ENCODE measurements around the gene FAM156B.
"Not testable (repeated sequence)": the region's sequence is repeated elsewhere in the genome, so short reads cannot be mapped to it uniquely, and the experiment has no call there.

FAM156B gene, protein sequence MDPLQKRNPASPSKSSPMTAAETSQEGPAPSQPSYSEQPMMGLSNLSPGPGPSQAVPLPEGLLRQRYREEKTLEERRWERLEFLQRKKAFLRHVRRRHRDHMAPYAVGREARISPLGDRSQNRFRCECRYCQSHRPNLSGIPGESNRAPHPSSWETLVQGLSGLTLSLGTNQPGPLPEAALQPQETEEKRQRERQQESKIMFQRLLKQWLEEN

DNA sequence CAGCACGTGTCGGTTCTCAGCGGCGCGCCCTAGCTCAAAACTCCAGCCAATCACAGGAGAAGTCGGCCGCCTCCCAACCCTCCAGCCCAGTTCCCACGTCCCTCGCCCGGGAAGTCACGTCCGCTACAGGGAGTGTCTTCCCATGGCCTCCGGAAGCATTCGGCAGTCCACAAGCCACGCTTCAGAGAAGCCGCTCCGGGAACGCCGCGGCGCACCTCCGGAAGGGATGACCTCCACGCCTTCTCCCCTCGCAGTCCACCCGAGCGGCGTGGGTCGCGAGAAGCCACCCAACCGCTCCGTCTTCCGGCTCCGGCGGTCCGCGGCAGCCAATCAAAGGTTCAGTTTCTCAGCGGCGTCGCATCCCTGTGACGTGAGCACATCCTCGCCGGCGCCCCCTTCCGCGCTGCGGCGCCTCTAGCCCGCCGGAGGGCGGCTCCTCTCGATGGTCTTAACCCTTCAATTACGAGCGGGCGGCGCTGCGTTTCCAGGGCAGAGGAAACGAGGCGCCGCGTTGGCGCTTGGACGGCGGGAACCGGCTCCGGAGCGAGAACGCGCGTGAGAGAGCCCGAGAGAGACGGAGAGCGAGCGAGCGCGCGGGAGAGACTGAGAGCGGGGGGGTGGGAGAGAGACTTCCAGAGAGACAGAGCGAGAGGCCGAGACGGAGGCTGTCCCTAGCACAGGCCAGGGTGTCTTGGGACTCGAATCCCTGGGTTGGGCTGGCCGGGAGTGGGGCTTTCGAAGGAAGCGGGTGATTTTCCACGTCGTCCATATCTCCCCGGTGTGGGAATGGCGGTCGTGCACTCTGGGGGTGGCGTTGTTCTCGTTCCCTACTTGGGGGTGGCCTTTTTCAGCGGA lies at the start of gene FAM156B:
Gene FAM156B (plus strand): TSS at position 476 of the 855 bp plus-strand sequence. CDS start 9,896 bp downstream, outside the sequence.
- DNase-seq (ENCODE audit: low read depth in 2 of 2) = not testable (repeated sequence)

DNA sequence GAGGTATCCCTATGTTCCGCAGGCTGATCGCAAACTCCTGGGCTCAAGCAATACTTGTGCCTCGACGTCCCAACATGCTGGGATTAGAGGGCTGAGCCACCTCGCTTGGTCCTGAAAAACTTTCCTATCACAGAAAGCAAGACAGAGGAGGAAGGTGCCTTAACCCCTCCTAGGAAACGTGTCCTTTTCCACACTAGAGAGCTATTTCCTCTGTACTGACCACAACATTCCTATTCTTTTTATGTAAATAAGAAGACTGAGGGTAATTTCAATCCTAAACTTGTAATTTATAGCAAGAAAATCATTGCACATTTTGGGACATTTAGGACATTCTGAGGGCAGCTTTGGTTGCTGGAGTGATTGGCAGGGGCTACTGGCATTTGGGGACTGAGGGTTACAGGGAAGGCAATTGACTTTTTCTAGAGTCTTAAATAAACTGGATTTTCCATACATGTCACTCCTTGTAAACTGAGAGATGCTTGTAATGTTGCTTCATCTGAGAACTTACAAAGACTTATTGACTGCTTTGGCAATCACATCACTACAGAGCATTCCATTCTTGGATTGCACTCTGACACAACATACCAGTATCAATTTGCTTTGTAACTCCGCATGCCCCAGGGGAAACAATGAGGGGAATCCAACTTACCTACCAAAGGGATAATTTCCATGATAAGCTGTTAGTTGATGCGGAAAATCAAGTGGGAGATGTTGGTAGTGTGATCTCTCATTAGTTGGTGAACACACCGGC lies 44.8 kb upstream of the FAM156B start:
- no peak for DNase-seq (ENCODE audit: low read depth in 2 of 2)

DNA sequence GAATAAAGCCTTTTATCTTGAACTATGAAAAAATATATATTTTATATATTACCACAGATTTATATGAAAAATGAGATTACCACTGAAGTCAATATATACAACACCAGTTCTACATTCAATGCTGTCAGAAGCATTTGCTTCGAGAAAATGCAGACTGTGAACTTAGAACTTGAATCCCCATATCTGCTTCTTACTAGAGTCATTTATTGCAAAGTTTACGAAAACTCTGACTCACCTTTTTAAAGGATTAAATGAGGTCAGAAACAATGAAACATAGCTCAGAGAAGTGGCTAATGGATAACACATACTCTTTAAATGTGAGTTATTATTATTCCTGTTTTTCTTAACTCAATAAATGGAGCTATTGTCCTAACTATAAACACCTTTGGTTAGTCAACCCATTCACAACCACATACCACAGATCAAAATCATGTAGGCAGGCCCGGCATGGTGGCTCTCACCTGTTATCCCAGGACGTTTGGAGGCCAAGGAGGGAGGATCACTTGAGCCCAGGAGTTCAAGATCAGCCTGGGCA lies 40.1 kb upstream of the FAM156B start:
- not testable (repeated sequence) for DNase-seq (ENCODE audit: low read depth in 2 of 2)

DNA sequence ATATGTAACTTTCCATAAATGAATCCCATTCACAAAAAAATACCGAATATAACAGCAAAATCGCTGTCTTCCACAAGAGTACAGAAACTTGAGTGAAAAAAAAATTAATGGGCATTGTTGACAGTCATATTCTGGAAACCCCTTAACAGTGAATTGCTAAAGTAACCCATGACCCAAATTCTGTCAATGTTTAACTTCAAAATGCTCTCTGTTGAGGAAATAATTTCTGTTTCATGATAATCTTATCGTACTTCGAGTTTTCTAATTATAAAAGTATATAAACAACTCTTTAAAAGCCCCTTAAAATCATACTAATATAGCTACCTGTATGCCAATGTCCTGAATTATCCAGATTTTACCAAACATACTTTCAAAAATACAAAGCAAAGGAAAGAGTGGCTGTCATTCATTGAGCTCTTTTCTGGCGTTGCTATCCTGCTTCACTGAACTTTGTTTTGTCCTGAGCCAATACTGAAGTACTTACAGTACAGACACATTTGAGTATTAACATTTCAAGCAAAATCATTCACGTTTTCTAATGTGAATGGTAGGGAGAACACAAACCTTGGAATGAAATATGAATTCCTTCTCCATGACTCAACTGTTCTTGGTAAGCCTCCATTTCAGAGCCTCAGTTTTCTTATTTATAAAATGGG lies 31.7 kb upstream of the FAM156B start:
- DNase-seq (ENCODE audit: low read depth in 2 of 2) = no peak

DNA sequence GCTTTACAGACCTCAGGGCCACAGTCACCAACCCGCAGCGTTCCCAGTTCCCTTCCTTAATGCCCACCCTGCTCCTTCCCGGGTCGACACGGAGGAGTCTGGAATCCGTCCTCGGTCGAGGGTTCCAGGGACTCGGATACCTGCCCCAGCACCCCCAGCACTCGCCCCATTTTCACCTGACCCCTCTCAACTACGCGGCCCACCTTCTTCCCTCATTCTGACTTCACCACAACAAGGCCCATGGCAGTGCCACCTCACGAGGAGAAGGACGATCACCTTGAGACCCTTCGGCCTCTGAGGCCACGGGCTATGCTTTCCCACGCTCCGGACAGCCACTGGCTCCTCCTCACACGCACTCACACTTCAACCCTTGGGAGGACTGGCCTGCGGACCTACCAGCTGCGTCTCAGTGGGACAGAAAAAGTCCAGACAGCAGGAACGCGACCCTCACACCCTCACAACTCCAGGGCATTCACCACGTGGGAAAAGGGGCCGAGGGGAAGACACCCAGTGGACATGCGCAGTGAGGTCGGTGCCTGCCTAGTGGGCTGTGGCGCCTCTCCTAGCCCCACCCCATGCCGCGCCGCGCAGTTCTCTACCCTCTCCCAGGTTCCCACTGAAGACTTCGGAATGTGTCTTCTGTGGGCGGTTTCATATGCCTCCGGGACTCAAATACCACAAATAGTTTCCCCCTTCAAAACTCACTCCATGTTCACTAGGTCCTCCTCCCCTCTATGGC lies 29.4 kb upstream of the FAM156B start, which contains the start of gene XAGE3:
Gene XAGE3 (minus strand): TSS at position 474 of the 739 bp plus-strand sequence. CDS start 950 bp downstream, outside the sequence.
- no peak for DNase-seq (ENCODE audit: low read depth in 2 of 2)

DNA sequence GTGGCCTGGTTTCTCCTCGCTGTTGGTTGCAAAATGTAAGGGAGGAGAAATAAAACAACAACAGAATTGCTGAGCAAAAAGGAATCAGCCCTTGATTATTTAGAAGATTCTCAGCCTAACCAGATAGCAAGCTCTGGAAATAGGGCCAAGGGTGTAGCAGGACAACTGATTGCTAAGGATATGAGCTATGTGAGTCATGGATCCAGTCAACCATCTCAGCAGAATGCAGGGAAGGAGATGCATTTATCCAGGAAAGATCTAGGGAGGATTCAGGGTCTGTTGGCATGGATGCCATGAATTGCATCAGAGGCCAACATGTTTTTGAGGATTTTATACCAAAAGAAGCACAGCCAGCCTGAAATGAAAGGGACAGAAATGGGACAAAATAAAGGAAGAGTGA lies 27.1 kb upstream of the FAM156B start:
- DNase-seq (ENCODE audit: low read depth in 2 of 2) = no peak

DNA sequence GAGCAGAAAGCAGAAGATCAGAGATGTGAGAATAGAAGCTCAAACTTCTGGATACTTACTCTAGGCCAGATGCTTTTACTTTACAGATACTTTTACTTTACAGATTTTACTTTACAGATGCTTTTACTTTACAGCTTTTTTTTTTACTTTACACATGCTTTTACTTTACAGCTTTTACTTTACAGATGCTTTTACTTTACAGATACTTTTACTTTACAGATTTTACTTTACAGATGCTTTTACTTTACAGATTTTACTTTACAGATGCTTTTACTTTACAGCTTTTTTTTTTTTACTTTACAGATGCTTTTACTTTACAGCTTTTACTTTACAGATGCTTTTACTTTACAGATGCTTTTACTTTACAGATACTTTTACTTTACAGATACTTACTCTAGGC lies 23.3 kb upstream of the FAM156B start:
- DNase-seq (ENCODE audit: low read depth in 2 of 2) = not testable (repeated sequence)

GRCh38 chrX:52874661-52875060 lies 22.5 kb upstream of the FAM156B start:
- DNase-seq (ENCODE audit: low read depth in 2 of 2) = no peak

DNA sequence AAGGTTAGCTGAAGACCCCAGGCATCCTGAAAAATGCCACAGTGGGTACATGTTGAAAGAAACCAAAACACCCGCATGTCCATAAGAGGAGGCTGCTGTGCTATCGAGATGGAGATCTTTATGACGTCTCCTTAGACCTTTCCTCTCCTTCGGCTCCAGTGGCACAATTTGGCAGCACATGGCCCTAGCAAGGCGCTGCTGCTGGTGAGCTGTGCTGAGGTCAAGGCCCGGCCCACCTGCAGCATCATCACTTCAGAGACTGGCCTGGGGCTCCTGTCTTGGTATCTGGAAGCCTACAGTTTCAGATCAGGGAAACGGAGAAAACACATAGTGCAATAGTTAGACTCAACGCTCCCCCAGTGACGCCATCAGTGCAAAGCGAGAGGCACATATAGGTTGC lies 21.7 kb upstream of the FAM156B start:
- not testable (repeated sequence) for DNase-seq (ENCODE audit: low read depth in 2 of 2)

DNA sequence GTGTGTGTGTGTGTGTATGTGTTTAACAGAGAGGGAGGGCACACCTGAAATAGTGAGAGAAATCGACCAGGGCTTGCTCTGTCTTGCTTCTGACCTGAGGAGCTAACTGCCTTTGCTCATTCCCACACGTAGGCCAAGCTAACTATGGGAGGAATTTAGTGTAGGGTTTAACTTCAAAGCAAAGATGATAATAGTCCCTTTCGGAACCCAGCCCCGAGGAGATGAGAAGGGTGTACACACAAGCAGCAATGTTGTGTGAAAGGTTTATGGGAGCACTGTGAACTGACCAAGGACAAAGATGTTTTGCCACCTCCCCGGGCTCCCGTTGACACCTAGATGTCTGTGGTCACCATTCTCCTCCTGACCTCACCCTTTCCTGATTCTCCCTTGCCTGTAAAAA lies 20.7 kb upstream of the FAM156B start:
- not testable (repeated sequence) for DNase-seq (ENCODE audit: low read depth in 2 of 2)

DNA sequence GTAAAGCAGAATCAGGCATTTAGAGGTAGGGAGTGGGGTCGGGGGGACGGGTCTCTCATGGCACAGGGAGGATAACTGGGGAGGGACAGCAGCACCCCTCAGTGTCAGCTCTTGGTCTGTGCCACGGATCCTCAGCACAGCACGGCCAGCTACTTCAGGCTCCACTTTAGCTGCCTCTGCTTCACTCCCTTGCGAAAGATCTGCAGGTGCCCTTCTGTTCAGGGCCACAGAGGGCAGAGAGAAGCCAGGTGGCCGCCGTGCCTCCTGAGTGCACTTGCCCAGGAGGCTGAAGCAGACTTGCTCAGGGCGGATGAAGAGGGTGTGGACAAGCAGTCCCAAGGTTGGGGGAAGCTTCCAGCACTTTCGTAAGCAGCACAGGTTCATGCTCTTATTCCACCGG lies 9.7 kb upstream of the FAM156B start:
- DNase-seq (ENCODE audit: low read depth in 2 of 2) = not testable (repeated sequence)

- not testable (repeated sequence) for DNase-seq (ENCODE audit: low read depth in 2 of 2)
These were observed 9.0 kb upstream of the FAM156B start for GRCh38 chrX:52888090-52888489.

GRCh38 chrX:52896438-52896837 lies 692 bp upstream of the FAM156B start:
- DNase-seq (ENCODE audit: low read depth in 2 of 2) = not testable (repeated sequence)

DNA sequence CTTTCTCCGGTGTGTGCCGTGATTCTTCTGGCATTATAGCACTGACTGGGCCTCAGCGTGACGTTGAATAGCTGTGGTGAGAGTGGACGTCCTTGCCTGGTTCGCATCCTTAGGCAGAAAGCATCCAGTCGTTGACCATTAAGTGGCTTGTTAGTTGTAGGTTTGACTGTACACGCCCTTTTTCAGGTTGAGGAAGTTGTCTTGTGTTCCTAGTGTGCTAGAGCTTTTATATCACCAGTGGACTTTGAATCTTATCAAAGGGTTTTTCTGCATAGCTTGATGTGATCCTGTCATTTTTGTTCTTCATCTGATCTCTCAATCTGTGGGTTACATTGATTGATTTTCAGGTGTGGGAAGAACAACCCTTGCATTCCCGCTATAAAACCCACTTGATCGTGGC lies 8.4 kb downstream of the FAM156B start:
- not testable (repeated sequence) for DNase-seq (ENCODE audit: low read depth in 2 of 2)

DNA sequence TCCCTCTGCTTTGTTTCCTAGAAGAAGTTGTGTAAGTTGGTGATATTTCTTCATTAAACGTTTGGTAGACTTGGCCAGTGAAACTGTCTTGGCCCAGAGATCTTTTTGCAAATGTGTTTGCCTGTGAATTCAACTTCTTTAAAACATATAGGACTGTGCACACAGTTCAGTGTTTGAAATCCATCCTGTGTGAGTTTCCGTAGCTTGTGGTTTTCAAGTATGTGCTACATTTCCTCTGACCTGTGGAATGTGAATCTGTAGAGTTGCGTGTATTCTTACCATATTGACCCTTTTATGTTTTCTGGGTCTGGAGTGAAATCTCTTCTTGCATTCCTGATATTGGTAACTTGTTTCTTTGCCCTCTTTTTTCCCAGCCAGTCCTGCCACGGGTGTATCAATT lies 8.9 kb downstream of the FAM156B start:
- not testable (repeated sequence) for DNase-seq (ENCODE audit: low read depth in 2 of 2)

GRCh38 chrX:52907137-52907536 lies 10.0 kb downstream of the FAM156B start:
- DNase-seq (ENCODE audit: low read depth in 2 of 2) = not testable (repeated sequence)

DNA sequence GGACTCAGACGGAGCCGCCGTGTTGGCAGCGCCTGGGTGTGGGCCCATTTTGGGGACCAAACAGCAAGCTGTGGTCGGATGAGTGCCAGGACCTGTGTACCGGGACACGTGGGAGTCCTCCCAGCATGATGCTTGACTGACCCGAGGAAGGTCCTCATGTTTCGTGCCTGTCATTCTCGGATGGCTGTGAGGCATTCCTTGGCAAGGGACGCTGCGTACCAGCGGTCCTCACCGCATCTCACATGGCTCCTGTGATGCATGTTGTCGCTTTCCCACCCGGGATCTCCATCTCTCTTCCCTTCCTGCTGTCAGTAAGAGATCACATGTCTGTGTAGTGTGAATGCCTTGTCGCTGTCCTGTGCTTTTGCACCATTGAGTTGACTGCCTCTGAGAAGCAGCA lies 10.8 kb downstream of the FAM156B start:
- DNase-seq (ENCODE audit: low read depth in 2 of 2) = not testable (repeated sequence)

DNA sequence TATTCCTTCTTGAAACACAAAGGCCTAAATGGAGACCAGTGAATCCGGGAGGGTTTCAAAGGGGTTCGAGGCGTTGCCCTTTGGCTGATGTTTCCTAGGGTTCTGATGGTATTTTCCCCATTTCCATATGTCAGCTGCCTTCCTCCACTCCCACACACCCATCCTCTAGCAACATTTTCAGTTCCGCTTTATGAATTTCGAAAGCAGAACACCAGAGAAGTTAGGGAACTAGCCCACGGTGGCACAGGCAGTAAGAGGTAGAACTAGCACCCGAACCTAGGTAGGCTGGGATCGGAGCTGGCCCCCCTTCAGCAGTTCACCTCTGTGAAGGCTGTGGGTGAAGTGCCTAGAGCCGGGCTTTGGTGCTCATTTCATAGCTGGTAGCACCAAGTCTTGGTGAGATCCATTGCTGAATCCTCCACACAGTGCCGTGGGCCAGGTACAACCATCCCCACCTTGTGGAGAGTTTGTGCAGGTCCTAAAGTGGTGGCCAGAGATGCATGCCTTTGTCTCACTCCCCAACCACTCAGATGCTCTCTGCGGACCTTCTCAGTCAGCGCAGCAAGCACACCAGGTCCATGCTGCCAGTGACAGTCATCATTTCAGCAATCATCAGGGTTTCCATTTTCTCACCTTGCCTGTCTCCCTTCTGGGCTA lies 12.3 kb downstream of the FAM156B start:
- not testable (repeated sequence) for DNase-seq (ENCODE audit: low read depth in 2 of 2)

DNA sequence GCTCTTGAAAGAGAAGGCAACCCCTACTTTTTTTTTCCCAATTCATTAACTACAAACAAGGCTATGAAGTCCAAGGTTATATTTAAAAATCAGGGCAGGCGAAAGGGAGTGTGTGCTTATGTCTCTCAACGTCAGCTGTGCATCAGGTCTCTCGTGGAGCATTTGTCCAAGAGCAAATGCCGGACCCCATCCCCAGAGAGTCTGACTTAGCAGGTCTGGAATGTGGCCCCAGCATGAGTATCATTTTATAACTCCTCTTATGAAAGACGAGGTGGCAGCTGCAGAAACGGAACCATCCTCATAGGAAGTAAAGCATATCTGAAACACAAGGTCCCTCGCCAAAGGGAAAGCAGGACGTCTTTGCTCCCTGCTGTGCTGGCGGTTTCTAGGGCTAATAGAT lies 16.6 kb downstream of the FAM156B start:
- DNase-seq (ENCODE audit: low read depth in 2 of 2) = not testable (repeated sequence)

DNA sequence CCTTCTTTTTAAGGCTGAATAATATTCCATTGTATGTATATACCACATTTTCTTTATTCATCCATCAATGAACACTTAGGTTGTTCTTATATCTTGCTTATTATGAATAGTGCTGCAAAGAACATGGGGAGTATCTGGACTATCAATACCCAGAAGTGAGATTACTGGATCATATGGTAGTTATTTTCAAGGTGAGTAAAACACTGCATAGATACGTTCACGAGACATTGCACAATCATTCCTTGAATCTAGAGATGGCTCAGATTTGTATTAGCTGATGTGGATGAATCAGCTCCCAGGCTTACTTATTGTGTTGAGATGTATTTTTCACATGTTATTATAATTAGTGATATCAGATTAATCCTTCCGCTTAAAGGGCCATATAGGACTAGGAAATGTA lies 17.6 kb downstream of the FAM156B start:
- not testable (repeated sequence) for DNase-seq (ENCODE audit: low read depth in 2 of 2)
